ENCODE results near the gene CALCB. TPM values are rescaled to one million over a fixed set of nuclear protein-coding genes. Genes with fewer than 3 reads are reported as not detected.

Gene CALCB
- total and polyA plus RNA-seq, 7 donors = 0.28 to 6.1 (median 0.95) TPM; not detected in 2

- DNase-seq = peak; percentile 87
- intact Hi-C loops (cut with DNase I) = loop anchor here (1.0 to 5.0 kb wide), 3 partner anchors 102 to 557 kb away; partner anchors contain the start of gene CALCA
- H3K4me1 ChIP-seq = peaks cover 0 to 22% (median 20%) of the 10 kb centered on the region in 4 donors
- H3K9me3 ChIP-seq = no peaks in the 10 kb centered on the region
- peaks cover 11 to 48% (median 27%) of the 10 kb centered on the region in 3 donors for H3K27me3 ChIP-seq
- peak overlapping the region in 3 of 4 donors; percentile 20 to 46 (median 37) for H3K4me3 ChIP-seq
- TF ChIP-seq, protein P1, sequence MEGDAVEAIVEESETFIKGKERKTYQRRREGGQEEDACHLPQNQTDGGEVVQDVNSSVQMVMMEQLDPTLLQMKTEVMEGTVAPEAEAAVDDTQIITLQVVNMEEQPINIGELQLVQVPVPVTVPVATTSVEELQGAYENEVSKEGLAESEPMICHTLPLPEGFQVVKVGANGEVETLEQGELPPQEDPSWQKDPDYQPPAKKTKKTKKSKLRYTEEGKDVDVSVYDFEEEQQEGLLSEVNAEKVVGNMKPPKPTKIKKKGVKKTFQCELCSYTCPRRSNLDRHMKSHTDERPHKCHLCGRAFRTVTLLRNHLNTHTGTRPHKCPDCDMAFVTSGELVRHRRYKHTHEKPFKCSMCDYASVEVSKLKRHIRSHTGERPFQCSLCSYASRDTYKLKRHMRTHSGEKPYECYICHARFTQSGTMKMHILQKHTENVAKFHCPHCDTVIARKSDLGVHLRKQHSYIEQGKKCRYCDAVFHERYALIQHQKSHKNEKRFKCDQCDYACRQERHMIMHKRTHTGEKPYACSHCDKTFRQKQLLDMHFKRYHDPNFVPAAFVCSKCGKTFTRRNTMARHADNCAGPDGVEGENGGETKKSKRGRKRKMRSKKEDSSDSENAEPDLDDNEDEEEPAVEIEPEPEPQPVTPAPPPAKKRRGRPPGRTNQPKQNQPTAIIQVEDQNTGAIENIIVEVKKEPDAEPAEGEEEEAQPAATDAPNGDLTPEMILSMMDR (IDR thresholded peaks at IDR 0.05) = peak; percentile 18 to 75 (median 60)
- TF ChIP-seq POLR2AphosphoS5 (IDR thresholded peaks at IDR 0.05) = no peak
- no peak overlapping the region for H3K27ac ChIP-seq
- H3K36me3 ChIP-seq = no peaks in the 10 kb centered on the region
- 2 to 5% methylated on average over 33 of the region's 33 CpGs for WGBS, 2 donors
Observed at GRCh38 chr11:15074206-15075161, 1.1 kb downstream of the CALCB start.

DNA sequence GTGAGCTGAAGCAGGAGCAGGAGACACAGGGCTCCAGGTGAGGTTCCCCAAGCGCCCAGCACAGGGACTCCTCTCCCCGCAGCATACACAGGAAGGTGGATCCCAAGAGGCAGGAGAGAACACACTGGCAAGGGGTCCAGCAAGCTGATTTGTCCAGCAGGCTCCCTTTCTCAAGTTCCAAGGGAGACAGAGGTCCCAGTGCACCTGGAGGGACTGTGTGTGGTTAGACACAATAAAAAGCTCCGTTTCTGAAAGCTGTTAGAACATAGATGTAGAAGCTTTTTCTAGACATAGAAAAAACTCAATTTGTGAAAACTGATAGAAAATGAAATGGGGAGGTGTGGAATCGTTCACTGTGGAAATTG, 1.8 kb downstream of the CALCB start:
- no peak for TF ChIP-seq EP300 (IDR thresholded peaks at IDR 0.05)
- TF ChIP-seq POLR2A (IDR thresholded peaks at IDR 0.05) = no peak
- TF ChIP-seq, protein P1 (IDR thresholded peaks at IDR 0.05) = peak in 1 of 4 experiments; percentile 5
- TF ChIP-seq POLR2AphosphoS5 (IDR thresholded peaks at IDR 0.05) = no peak
- Histone ChIP-seq H3K9me3 (no peaks in the 10 kb centered on the region), H3K27me3 (peaks cover 11 to 48% (median 27%) of the 10 kb centered on the region in 3 donors), H3K4me1 (peaks cover 0 to 22% (median 20%) of the 10 kb centered on the region in 4 donors), H3K4me3 (no peak overlapping the region), H3K36me3 (no peaks in the 10 kb centered on the region), H3K27ac (no peak overlapping the region)
- intact Hi-C loops (cut with DNase I) = loop anchor here (1.0 to 5.0 kb wide), 2 partner anchors 167 to 558 kb away; no protein-coding TSS in a partner anchor
- whole genome bisulfite sequencing, 2 donors = 28 to 47% methylated on average over 4 of the region's 4 CpGs
- no peak for DNase-seq

- Histone ChIP-seq H3K27ac (no peak overlapping the region), H3K4me1 (no peaks in the 10 kb centered on the region), H3K9me3 (no peaks in the 10 kb centered on the region), H3K4me3 (no peak overlapping the region), H3K27me3 (no peaks in the 10 kb centered on the region), H3K36me3 (no peaks in the 10 kb centered on the region)
- intact Hi-C loops (cut with DNase I) = no loop called here
- DNase-seq = no peak
- TF ChIP-seq POLR2A (IDR thresholded peaks at IDR 0.05) = no peak
Observed at GRCh38 chr11:15091175-15091574, 17.8 kb downstream of the CALCB start.

GRCh38 chr11:15091625-15092024, 18.2 kb downstream of the CALCB start:
- intact Hi-C loops (cut with DNase I) = no loop called here
- Histone ChIP-seq H3K27me3 (no peaks in the 10 kb centered on the region), H3K4me3 (no peak overlapping the region), H3K9me3 (no peaks in the 10 kb centered on the region), H3K27ac (no peak overlapping the region), H3K4me1 (no peaks in the 10 kb centered on the region), H3K36me3 (no peaks in the 10 kb centered on the region)
- no peak for TF ChIP-seq POLR2A (IDR thresholded peaks at IDR 0.05)
- no peak for TF ChIP-seq POLR2AphosphoS5 (IDR thresholded peaks at IDR 0.05)
- TF ChIP-seq, protein P1 (IDR thresholded peaks at IDR 0.05) = no peak
- no peak for TF ChIP-seq EP300 (IDR thresholded peaks at IDR 0.05)
- 92 to 97% methylated on average over 1 of the region's 1 CpG for WGBS, 2 donors
- no peak for DNase-seq

DNA sequence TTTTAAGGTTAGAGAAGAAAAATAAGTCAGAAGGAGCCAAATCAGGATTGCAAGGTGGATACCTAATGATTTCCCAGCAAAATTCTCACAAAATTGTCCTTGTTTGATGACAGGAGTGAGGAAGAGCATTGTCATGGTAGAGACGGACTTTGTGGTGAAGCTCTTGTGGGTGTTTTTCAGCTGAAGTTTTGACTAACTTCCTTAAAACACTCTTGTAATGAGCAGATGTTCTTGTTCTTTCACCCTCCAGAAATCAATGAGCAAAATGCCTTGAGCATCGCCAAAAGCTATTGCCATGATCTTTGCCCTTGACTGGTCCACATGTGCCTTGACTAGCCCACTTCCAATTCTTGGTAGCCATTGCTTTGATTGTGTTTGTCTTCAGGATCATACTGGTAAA, 20.0 kb downstream of the CALCB start:
- intact Hi-C loops (cut with DNase I) = no loop called here
- no peaks in the 10 kb centered on the region for H3K27me3 ChIP-seq
- no peak overlapping the region for H3K4me3 ChIP-seq
- 50 to 83% methylated on average over 2 of the region's 2 CpGs for WGBS, 2 donors
- no peaks in the 10 kb centered on the region for H3K36me3 ChIP-seq
- no peaks in the 10 kb centered on the region for H3K4me1 ChIP-seq
- DNase-seq = no peak
- no peak overlapping the region for H3K27ac ChIP-seq
- H3K9me3 ChIP-seq = no peaks in the 10 kb centered on the region
- no peak for TF ChIP-seq POLR2AphosphoS5 (IDR thresholded peaks at IDR 0.05)
- TF ChIP-seq, protein P1 (IDR thresholded peaks at IDR 0.05) = no peak
- no peak for TF ChIP-seq POLR2A (IDR thresholded peaks at IDR 0.05)
- no peak for TF ChIP-seq EP300 (IDR thresholded peaks at IDR 0.05)
